ENCODE results near the gene RPS6KA2.

DNA sequence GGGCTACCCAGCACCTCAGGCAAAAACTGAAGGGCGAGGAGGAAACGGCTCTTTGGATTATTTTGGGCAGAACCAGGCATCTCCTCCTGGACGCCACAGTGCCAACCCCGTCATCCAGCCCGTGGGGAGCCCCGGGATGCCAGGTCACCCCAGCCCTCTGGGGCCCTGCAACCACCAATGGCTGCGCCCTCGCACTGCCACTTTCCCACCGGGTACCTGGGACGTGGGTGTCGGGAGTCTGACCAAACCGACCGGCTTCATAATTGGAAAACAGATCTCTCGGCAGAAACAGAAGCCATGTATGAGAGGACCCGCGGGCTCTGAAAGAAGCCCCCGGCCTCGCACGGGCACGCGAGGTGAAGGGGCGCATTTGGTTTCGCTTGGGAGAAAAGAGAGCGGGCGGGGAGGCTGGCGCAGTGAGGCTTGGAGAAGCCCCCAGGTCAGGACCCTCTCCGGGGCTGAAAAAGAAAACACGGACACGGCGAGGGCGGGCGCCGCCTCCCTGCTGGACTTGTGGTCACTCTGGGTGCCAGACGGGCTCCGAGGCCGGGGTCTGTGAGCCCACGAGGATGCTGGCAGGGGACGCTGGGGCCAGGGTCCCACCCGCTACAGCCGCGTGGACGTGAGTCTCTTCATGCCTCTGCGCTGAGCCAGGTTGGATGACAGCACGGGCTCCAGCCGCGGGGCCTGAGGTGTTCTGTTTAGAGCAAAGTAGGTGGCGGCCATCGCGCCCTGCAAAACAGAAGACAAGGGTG lies 214.7 kb downstream of the RPS6KA2 start:
- TF ChIP-seq POLR2AphosphoS5 (IDR thresholded peaks at IDR 0.05; ENCODE audit: borderline replicate concordance, low read depth, low read length) (no peak), FOXP2 (optimal IDR thresholded peaks at IDR 0.05; ENCODE audit: control extremely low read depth, extremely low read length, insufficient read depth) (no peak), EZH2 (IDR thresholded peaks at IDR 0.05) (no peak)

Data from SK-N-MC (cell line).